GM23338 (cell line): Measurements from ENCODE around the gene HEXD. TPM values are rescaled to one million over a fixed set of nuclear protein-coding genes. Genes with fewer than 3 reads are reported as not detected.

ENCODE experiments used
- ATAC-seq: fragments of 200-7000 bp; cut with Tn5 transposase; 3 replicates; pipeline ENCODE4 v1.9.1; 2020
- DNase-seq: peaks from one replicate; pipeline ENCODE4 v3.0.0-alpha.2; 2015; ENCODE audit warnings: low spot score
- H2AFZ ChIP-seq: fragments of 200-600 bp; sonication (generic); 2 replicates; pipeline ENCODE4 v1.8.0; 2016; ENCODE audit warnings: antibody characterized with exemption, mild to moderate bottlenecking, moderate library complexity
- H3F3A ChIP-seq: fragments of 200-600 bp; sonication (generic); replicated peaks from 2 replicates; pipeline ENCODE4 v1.8.0; 2017; ENCODE audit warnings: antibody characterized with exemption, mixed run types, low read depth
- H3K27ac ChIP-seq: fragments of 200-600 bp; sonication (generic); 2 replicates; pipeline ENCODE4 v1.6.1; 2016; ENCODE audit warnings: low read depth
- H3K27me3 ChIP-seq: fragments of 200-600 bp; sonication (generic); 2 replicates; pipeline ENCODE4 v1.8.0; 2016; ENCODE audit warnings: mild to moderate bottlenecking, mixed run types, moderate library complexity; ENCODE audit not compliant: insufficient read depth
- H3K36me3 ChIP-seq: fragments of 200-600 bp; sonication (generic); 2 replicates; pipeline ENCODE4 v1.8.0; 2016; ENCODE audit warnings: mild to moderate bottlenecking; ENCODE audit not compliant: insufficient read depth
- H3K4me1 ChIP-seq: fragments of 200-600 bp; sonication (generic); 2 replicates; pipeline ENCODE4 v1.8.0; 2016; ENCODE audit warnings: mild to moderate bottlenecking, moderate library complexity; ENCODE audit not compliant: insufficient read depth
- H3K4me2 ChIP-seq: fragments of 200-600 bp; sonication (generic); 2 replicates; pipeline ENCODE4 v1.7.1; 2017; ENCODE audit warnings: mixed run types
- H3K4me3 ChIP-seq: fragments of 200-600 bp; sonication (generic); 2 replicates; pipeline ENCODE4 v1.6.1; 2016; ENCODE audit warnings: mixed run types
- H3K79me2 ChIP-seq: fragments of 200-600 bp; sonication (generic); replicated peaks from 2 replicates; pipeline ENCODE4 v1.8.0; 2017; ENCODE audit warnings: mild to moderate bottlenecking; ENCODE audit not compliant: insufficient read depth
- H3K9me2 ChIP-seq: fragments of 200-600 bp; sonication (generic); 2 replicates; pipeline ENCODE4 v1.8.0; 2017; ENCODE audit not compliant: insufficient read depth
- H4K20me1 ChIP-seq: fragments of 200-600 bp; sonication (generic); replicated peaks from 2 replicates; pipeline ENCODE4 v1.8.0; 2017; ENCODE audit warnings: mild to moderate bottlenecking; ENCODE audit not compliant: insufficient read depth
- H3K27ac Mint-ChIP-seq: 2 replicates; pipeline ENCODE4 v1.8.0; 2020; ENCODE audit warnings: inconsistent platforms, mild to moderate bottlenecking, moderate library complexity, mixed read lengths
- H3K27me3 Mint-ChIP-seq: 3 replicates; pipeline ENCODE4 v1.8.0; 2022; ENCODE audit warnings: low read depth, mild to moderate bottlenecking, moderate library complexity, mixed read lengths, inconsistent platforms; ENCODE audit not compliant: insufficient read depth, poor library complexity
- H3K36me3 Mint-ChIP-seq: 3 replicates; pipeline ENCODE4 v1.8.0; 2021; ENCODE audit warnings: low read depth, mild to moderate bottlenecking, inconsistent platforms, moderate library complexity, mixed read lengths
- H3K4me1 Mint-ChIP-seq: 3 replicates; pipeline ENCODE4 v1.8.0; 2020; ENCODE audit warnings: mild to moderate bottlenecking, inconsistent platforms, mixed read lengths
- H3K4me3 Mint-ChIP-seq: 3 replicates; pipeline ENCODE4 v1.8.0; 2021; ENCODE audit warnings: moderate library complexity, mild to moderate bottlenecking, inconsistent platforms, mixed read lengths
- H3K9me3 Mint-ChIP-seq: 3 replicates; pipeline ENCODE4 v1.8.0; 2020; ENCODE audit warnings: moderate library complexity, mild to moderate bottlenecking, inconsistent platforms, mixed read lengths
- EZH2 ChIP-seq: fragments of 200-600 bp; sonication (generic); IDR thresholded peaks from one replicate; pipeline ENCODE4 v1.8.0; 2017; ENCODE audit warnings: antibody characterized with exemption, mild to moderate bottlenecking, low read depth; ENCODE audit not compliant: unreplicated experiment
- STAT1 ChIP-seq: IDR thresholded peaks from one replicate; pipeline ENCODE4 v1.6.1; 2016; ENCODE audit warnings: antibody characterized with exemption; ENCODE audit not compliant: unreplicated experiment
- polyA plus RNA-seq: library from polyadenylated mRNA; unstranded; fragments of >200 nt; fragmentation: Nextera tagmentation; extraction: Ambion mirVana; gene quantifications from 2 replicates; pipeline ENCODE4 v1.2.1, GENCODE V29; 2016
- total RNA-seq: library from RNA; depleted of rRNA; stranded (reverse); fragments of >200 nt; shearing (Covaris generic); gene quantifications from 2 replicates; pipeline ENCODE4 v1.2.3, GENCODE V29; 2014
- TF ChIP-seq, protein P1 (sequence below), 2 experiments: fragments of 200-600 bp in 1 of 2; sonication (generic) in 1 of 2; conservative IDR thresholded peaks; 2 replicates each; pipeline versions ENCODE4 v1.5.1 to v1.6.1; 2016 to 2017; ENCODE audit warnings: antibody characterized with exemption in 2 of 2, low read depth in 2 of 2, mild to moderate bottlenecking in 2 of 2, moderate library complexity in 1 of 2
- TF ChIP-seq, protein P2 (sequence below): fragments of 250-450 bp; sonication (Bioruptor Pico); IDR thresholded peaks from 2 replicates; pipeline ENCODE4 v1.5.0; 2020; ENCODE audit warnings: mild to moderate bottlenecking, moderate library complexity

Gene HEXD
- total and polyA plus RNA-seq, 2 experiments from 2014 or later: 11.9 to 31.1 TPM

DNA sequence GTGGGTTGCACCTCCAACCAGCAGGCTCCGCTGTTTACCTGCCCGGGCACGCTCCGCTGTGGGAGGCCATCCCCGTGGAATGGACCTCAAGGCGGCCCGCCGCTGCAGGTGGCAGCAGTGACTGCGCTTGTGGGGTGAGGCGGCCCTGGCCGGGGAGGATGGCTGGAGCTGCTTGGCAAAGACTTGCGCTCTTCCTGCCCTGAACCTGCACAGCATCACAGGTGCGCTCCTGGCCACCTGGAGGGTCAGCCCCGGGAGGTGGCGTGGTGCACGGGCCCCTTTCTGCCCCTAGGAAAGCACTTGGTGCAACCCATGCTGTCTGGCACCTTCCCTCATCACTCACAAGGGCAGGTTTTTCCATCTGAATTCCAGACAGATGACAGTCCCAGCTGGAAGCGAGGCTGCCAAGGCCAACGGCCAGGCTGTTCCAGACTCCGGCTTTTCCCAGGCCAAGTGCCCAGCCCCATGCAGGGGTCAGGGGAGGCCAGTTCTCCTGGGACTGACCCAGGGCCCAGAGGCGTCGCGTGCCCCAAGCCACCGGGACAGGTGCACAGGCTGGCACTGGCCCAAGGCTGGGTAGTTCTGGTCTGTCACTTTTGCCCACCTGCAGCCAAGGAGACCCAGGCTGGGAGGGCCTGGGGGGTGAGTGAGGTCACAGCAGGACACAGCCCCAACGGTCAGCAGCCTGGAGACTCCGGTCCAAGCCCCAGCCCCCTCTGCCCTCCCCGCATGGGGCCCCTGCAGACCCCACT lies 33.2 kb upstream of the HEXD start:
- no peak overlapping the region for H2AFZ ChIP-seq
- Mint-ChIP-seq H3K4me3 (no peak overlapping the region), H3K36me3 (no peaks in the 10 kb centered on the region), H3K4me1 (peaks cover 6% of the 10 kb centered on the region), H3K27ac (no peak overlapping the region), H3K9me3 (no peaks in the 10 kb centered on the region; the same call in 2 of the 3 replicates), H3K27me3 (peaks cover 23% of the 10 kb centered on the region)
- no peaks in the 10 kb centered on the region for H3K79me2 ChIP-seq
- peak; percentile 63 for DNase-seq
- no peaks in the 10 kb centered on the region for H3K4me1 ChIP-seq
- H3K36me3 ChIP-seq: no peaks in the 10 kb centered on the region
- H3K4me2 ChIP-seq: no peak overlapping the region
- H3K4me3 ChIP-seq: no peak overlapping the region
- no peak overlapping the region for H3K27ac ChIP-seq
- no peaks in the 10 kb centered on the region for H3K27me3 ChIP-seq
- peak; percentile 75 for ATAC-seq
- H3F3A ChIP-seq: no peaks in the 10 kb centered on the region
- no peaks in the 10 kb centered on the region for H3K9me2 ChIP-seq
- TF ChIP-seq EZH2 (no peak), STAT1 (no peak)
- TF ChIP-seq, protein P1, sequence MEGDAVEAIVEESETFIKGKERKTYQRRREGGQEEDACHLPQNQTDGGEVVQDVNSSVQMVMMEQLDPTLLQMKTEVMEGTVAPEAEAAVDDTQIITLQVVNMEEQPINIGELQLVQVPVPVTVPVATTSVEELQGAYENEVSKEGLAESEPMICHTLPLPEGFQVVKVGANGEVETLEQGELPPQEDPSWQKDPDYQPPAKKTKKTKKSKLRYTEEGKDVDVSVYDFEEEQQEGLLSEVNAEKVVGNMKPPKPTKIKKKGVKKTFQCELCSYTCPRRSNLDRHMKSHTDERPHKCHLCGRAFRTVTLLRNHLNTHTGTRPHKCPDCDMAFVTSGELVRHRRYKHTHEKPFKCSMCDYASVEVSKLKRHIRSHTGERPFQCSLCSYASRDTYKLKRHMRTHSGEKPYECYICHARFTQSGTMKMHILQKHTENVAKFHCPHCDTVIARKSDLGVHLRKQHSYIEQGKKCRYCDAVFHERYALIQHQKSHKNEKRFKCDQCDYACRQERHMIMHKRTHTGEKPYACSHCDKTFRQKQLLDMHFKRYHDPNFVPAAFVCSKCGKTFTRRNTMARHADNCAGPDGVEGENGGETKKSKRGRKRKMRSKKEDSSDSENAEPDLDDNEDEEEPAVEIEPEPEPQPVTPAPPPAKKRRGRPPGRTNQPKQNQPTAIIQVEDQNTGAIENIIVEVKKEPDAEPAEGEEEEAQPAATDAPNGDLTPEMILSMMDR (conservative IDR thresholded peaks at IDR 0.05; ENCODE audit: low read depth in 2 of 2): peak; percentile 23 to 64; a peak in 3 of 4 replicates
- TF ChIP-seq, protein P2, sequence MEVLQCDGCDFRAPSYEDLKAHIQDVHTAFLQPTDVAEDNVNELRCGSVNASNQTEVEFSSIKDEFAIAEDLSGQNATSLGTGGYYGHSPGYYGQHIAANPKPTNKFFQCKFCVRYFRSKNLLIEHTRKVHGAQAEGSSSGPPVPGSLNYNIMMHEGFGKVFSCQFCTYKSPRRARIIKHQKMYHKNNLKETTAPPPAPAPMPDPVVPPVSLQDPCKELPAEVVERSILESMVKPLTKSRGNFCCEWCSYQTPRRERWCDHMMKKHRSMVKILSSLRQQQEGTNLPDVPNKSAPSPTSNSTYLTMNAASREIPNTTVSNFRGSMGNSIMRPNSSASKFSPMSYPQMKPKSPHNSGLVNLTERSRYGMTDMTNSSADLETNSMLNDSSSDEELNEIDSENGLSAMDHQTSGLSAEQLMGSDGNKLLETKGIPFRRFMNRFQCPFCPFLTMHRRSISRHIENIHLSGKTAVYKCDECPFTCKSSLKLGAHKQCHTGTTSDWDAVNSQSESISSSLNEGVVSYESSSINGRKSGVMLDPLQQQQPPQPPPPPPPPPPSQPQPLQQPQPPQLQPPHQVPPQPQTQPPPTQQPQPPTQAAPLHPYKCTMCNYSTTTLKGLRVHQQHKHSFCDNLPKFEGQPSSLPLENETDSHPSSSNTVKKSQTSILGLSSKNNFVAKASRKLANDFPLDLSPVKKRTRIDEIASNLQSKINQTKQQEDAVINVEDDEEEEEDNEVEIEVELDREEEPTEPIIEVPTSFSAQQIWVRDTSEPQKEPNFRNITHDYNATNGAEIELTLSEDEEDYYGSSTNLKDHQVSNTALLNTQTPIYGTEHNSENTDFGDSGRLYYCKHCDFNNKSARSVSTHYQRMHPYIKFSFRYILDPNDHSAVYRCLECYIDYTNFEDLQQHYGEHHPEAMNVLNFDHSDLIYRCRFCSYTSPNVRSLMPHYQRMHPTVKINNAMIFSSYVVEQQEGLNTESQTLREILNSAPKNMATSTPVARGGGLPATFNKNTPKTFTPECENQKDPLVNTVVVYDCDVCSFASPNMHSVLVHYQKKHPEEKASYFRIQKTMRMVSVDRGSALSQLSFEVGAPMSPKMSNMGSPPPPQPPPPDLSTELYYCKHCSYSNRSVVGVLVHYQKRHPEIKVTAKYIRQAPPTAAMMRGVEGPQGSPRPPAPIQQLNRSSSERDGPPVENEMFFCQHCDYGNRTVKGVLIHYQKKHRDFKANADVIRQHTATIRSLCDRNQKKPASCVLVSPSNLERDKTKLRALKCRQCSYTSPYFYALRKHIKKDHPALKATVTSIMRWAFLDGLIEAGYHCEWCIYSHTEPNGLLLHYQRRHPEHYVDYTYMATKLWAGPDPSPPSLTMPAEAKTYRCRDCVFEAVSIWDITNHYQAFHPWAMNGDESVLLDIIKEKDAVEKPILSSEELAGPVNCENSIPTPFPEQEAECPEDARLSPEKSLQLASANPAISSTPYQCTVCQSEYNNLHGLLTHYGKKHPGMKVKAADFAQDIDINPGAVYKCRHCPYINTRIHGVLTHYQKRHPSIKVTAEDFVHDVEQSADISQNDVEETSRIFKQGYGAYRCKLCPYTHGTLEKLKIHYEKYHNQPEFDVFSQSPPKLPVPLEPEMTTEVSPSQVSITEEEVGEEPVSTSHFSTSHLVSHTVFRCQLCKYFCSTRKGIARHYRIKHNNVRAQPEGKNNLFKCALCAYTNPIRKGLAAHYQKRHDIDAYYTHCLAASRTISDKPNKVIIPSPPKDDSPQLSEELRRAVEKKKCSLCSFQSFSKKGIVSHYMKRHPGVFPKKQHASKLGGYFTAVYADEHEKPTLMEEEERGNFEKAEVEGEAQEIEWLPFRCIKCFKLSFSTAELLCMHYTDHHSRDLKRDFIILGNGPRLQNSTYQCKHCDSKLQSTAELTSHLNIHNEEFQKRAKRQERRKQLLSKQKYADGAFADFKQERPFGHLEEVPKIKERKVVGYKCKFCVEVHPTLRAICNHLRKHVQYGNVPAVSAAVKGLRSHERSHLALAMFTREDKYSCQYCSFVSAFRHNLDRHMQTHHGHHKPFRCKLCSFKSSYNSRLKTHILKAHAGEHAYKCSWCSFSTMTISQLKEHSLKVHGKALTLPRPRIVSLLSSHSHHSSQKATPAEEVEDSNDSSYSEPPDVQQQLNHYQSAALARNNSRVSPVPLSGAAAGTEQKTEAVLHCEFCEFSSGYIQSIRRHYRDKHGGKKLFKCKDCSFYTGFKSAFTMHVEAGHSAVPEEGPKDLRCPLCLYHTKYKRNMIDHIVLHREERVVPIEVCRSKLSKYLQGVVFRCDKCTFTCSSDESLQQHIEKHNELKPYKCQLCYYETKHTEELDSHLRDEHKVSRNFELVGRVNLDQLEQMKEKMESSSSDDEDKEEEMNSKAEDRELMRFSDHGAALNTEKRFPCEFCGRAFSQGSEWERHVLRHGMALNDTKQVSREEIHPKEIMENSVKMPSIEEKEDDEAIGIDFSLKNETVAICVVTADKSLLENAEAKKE: no peak
- H4K20me1 ChIP-seq: no peaks in the 10 kb centered on the region
